ENCODE data around the gene PDE4C.

Gene PDE4C

GRCh38 chr19:18221815-18222725 is 4.2 kb downstream of the PDE4C start:
- CTCF ChIA-PET = interaction anchor here (1.0 kb wide), 1 partner anchor 17 kb away, joined by 3 read pairs; no protein-coding TSS in a partner anchor
- TF ChIP-seq FOXK2 (IDR thresholded peaks at IDR 0.05) (no peak), ELF4 (IDR thresholded peaks at IDR 0.05) (no peak), ARNT (IDR thresholded peaks at IDR 0.05) (no peak), PKNOX1 (IDR thresholded peaks at IDR 0.05) (no peak), HDGF (IDR thresholded peaks at IDR 0.05; ENCODE audit: borderline replicate concordance) (no peak), ZNF384 (IDR thresholded peaks at IDR 0.05) (no peak), TARDBP (IDR thresholded peaks at IDR 0.05) (no peak), FOXA1 (IDR thresholded peaks at IDR 0.05) (no peak), LEF1 (IDR thresholded peaks at IDR 0.05; ENCODE audit: borderline replicate concordance) (no peak), CTBP1 (IDR thresholded peaks at IDR 0.05; ENCODE audit: borderline replicate concordance) (no peak), SUZ12 (IDR thresholded peaks at IDR 0.05) (no peak), SP1 (IDR thresholded peaks at IDR 0.05) (no peak), L3MBTL2 (conservative IDR thresholded peaks at IDR 0.05) (no peak), FOXM1 (IDR thresholded peaks at IDR 0.05; ENCODE audit: borderline replicate concordance) (no peak), NFRKB (IDR thresholded peaks at IDR 0.05) (no peak)
- DNase-seq (ENCODE audit: extremely low spot score) = no peak
- POLR2A ChIA-PET = interaction anchor here (1.0 kb wide), 1 partner anchor 60 kb away, joined by 3 read pairs; no protein-coding TSS in a partner anchor

GRCh38 chr19:18220632-18221275 is 5.5 kb downstream of the PDE4C start:
- DNase-seq (ENCODE audit: extremely low spot score) = peak; percentile 43
- POLR2A ChIA-PET = interaction anchor here (1.1 kb wide), 1 partner anchor 102 kb away, joined by 3 read pairs; the partner anchor contains the start of gene LSM4
- CTCF ChIA-PET = interaction anchor here (0.5 kb wide), 1 partner anchor 8 kb away, joined by 3 read pairs; no protein-coding TSS in a partner anchor
- TF ChIP-seq HDGF (IDR thresholded peaks at IDR 0.05; ENCODE audit: borderline replicate concordance) (no peak), SP1 (IDR thresholded peaks at IDR 0.05) (no peak), NFRKB (IDR thresholded peaks at IDR 0.05) (no peak), PKNOX1 (IDR thresholded peaks at IDR 0.05) (no peak), BHLHE40 (IDR thresholded peaks at IDR 0.05; ENCODE audit: borderline replicate concordance) (no peak), FOXM1 (IDR thresholded peaks at IDR 0.05; ENCODE audit: borderline replicate concordance) (no peak), TARDBP (IDR thresholded peaks at IDR 0.05) (no peak), CTBP1 (IDR thresholded peaks at IDR 0.05; ENCODE audit: borderline replicate concordance) (no peak), SUZ12 (IDR thresholded peaks at IDR 0.05) (no peak), ZNF384 (IDR thresholded peaks at IDR 0.05) (no peak), LEF1 (IDR thresholded peaks at IDR 0.05; ENCODE audit: borderline replicate concordance) (no peak), ELF4 (IDR thresholded peaks at IDR 0.05) (no peak), L3MBTL2 (conservative IDR thresholded peaks at IDR 0.05) (no peak)

DNA sequence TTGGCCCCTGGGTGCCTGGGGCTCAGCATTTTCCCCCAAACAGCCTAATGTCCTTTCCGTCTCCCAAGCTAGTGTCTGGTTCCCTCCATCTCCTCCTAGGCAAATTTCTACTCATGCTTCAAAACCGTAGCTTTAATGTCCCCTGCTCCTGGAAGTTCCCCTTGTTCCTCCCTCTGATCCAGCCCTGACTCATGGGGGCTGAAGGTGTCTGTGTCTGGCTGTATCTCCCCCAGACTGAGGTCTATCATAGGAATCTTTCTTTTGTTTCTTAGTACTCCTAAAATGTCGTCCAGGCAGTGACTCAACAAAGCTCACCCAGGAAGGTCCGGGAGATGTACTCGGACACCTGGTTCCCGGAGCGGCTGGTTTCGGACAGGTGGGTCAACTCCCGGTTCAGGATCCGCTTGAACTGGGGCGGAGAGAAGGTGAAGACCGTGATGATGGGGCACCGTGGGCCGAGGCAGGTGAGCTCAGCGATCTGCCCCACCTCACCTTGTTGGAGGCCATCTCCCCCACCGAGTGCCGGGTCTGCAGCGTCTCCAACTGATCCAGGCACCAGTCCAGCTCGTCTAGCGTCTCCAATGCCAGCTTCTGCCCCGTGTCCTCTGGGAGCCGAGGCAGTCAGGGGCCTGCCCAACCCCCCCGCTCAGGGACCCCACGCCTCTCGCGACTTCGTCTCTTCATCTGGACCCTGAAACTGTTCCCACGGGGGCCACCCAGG is 6.2 kb downstream of the PDE4C start:
- POLR2A ChIA-PET = interaction anchor here (1.1 kb wide), 2 partner anchors 61 to 103 kb away, joined by 3 read pairs; partner anchors contain the start of genes JUND and LSM4
- DNase-seq (ENCODE audit: extremely low spot score) = no peak

GRCh38 chr19:18218600-18218999 is 7.6 kb downstream of the PDE4C start:
- no peak for TF ChIP-seq SUZ12 (IDR thresholded peaks at IDR 0.05)
- POLR2A ChIA-PET = interaction anchor here (1.1 kb wide), 1 partner anchor 63 kb away, joined by 3 read pairs; the partner anchor contains the start of gene JUND
- CTCF ChIA-PET = no interaction called here
- DNase-seq (ENCODE audit: extremely low spot score) = no peak

More for the DNA sequence above, 6.2 kb downstream of the PDE4C start:
- TF ChIP-seq PKNOX1 (IDR thresholded peaks at IDR 0.05) (no peak), BHLHE40 (IDR thresholded peaks at IDR 0.05; ENCODE audit: borderline replicate concordance) (no peak), SUZ12 (IDR thresholded peaks at IDR 0.05) (no peak), L3MBTL2 (conservative IDR thresholded peaks at IDR 0.05) (no peak), FOXA1 (IDR thresholded peaks at IDR 0.05) (no peak), FOXK2 (IDR thresholded peaks at IDR 0.05) (no peak), ZNF384 (IDR thresholded peaks at IDR 0.05) (no peak), FOXM1 (IDR thresholded peaks at IDR 0.05; ENCODE audit: borderline replicate concordance) (no peak), LEF1 (IDR thresholded peaks at IDR 0.05; ENCODE audit: borderline replicate concordance) (no peak), HDGF (IDR thresholded peaks at IDR 0.05; ENCODE audit: borderline replicate concordance) (no peak), SP1 (IDR thresholded peaks at IDR 0.05) (no peak)
- CTCF ChIA-PET = interaction anchor here (0.5 to 0.8 kb wide), 2 partner anchors 9 to 12 kb away, joined by 3 read pairs; no protein-coding TSS in a partner anchor

DNA sequence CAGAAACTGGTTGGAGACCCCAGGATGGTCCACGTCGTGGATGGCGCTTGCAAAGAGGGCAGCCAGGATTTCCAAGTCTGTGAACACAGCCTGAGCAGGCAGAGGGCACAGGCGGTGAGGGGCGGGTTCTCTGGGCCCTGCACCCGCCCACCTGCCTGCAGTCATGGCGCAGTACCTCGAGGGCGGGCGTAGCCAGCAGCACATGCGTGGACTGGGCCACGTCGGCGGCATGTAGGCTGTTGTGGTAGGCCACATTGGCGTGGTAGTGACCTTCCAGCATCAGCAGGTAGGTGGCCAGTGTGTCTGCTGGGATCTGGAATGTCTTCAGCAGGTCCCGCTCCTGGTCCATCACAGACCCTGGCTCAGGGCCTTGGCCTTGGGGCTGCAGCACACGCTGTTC is 8.1 kb downstream of the PDE4C start:
- DNase-seq (ENCODE audit: extremely low spot score) = no peak
- TF ChIP-seq SUZ12 (IDR thresholded peaks at IDR 0.05) = no peak
- no peak for TF ChIP-seq LEF1 (IDR thresholded peaks at IDR 0.05; ENCODE audit: borderline replicate concordance)
- no peak for TF ChIP-seq FOXM1 (IDR thresholded peaks at IDR 0.05; ENCODE audit: borderline replicate concordance)
- ChIA-PET POLR2A (no interaction called here), CTCF (no interaction called here)

Data from HEK293T (cell line).